ENCODE measurements around the gene TIGD2. TPM values are rescaled to one million over a fixed set of nuclear protein-coding genes. Genes with fewer than 3 reads are reported as not detected.

The TIGD2 gene
- total RNA-seq, 1 donor from 2014 or later: 12.2 TPM

GRCh38 chr4:89158884-89159503 lies 47.7 kb downstream of the TIGD2 start:
- peak; percentile 95 for FAIRE-seq

GRCh38 chr4:89160806-89161205 lies 49.5 kb downstream of the TIGD2 start:
- DNase-seq (ENCODE audit: low spot score in 2 of 2) (no peak), FAIRE-seq (no peak)

More at GRCh38 chr4:89158884-89159503, 47.7 kb downstream of the TIGD2 start:
- peak; percentile 11 to 29 for DNase-seq (ENCODE audit: low spot score in 2 of 2)

DNA sequence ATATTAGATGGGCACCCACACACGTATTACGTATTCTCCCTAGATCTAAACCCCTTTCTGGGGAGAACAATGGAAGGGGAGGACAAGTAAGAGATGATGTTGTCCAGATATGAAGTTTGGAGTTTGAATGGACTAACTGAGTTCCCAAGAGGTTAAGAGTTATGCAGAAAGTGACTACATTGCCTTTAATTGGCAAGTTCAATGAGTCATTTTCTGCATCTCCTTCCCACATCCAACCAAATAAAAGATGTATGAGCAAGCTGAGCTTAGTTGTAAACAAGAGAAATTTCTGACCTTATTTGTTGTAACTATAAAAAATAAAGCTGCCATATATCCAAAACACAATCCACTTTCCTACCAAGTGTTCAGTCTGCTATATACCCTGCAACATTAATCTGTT lies 50.5 kb downstream of the TIGD2 start:
- no peak for DNase-seq (ENCODE audit: low spot score in 2 of 2)
- no peak for FAIRE-seq

DNA sequence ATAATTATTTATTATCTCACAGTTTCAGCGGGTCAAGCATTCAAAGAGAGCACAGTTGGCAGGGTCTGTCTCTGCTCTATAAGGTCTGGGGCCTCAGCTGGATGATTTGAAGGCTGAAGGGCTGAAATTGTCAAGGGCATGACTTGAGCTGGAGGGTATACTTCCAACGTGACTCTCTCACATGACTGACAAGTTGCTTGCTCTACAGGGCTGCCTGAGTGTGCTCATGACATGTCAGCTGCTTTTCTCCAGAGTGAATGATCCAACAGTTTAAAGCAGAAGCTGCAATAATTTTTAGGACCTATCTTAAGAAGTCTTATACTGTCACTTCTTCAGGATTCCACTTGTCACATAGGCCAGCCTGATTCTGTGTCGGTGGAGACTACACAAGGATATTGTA lies 51.2 kb downstream of the TIGD2 start:
- DNase-seq (ENCODE audit: low spot score in 2 of 2) (no peak), FAIRE-seq (no peak)

DNA sequence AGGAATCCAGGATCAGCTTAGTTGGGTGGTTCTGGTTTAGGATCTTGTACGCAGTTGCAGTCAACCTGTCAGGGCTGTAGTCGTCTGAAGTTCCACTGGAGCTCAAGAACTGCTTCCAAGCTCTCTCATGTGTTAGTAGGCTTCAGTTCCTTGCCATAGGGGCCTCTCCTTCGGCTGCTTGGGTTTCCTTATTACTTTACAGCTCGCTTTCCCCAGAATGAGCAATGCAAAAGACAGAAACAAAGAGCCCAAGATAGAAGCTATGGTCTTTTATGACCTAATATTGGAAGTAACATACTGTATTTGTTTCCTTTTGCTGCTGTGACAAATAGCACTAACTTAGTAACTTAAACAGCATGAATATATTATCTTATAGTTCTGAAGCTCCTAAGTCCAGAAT lies 51.7 kb downstream of the TIGD2 start:
- FAIRE-seq: no peak
- no peak for DNase-seq (ENCODE audit: low spot score in 2 of 2)

DNA sequence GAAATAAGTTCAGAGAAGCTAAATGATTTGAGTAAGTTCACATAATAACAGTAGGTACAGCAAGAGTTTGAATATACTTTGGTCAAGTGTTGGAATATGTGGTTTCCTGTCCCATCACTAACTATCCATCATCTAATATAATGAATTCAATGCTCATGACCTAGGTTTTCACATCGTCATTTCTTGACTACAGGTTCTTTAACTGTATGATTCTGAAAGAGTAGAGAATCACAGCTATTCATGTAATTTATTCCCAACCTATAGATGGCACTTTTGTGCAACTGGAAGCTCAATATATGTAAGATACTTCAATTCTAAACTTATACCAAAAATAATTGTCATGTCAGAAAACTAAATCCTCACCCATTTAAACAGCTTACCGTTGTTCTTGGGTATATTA lies 53.1 kb downstream of the TIGD2 start:
- DNase-seq (ENCODE audit: low spot score in 2 of 2) (no peak), FAIRE-seq (no peak)

Small RNA genes lying within 50 kb of the gene (small RNA-seq; reads per million reads assigned to genes)
- not detected for gene RNU6-907P

Other genes starting within 250 kb of the TIGD2 start
- gene FAM13A, start 54.3 kb upstream of the TIGD2 start, total RNA-seq: 52.2 TPM
- gene GPRIN3, start 196.3 kb downstream of the TIGD2 start, total RNA-seq: 34.2 TPM